ENCODE data around the gene TRPM3.
"Not testable (repeated sequence)": the region's sequence is repeated elsewhere in the genome, so short reads cannot be mapped to it uniquely, and the experiment has no call there.

Gene TRPM3

GRCh38 chr9:70760228-70760627 is 361.2 kb downstream of the TRPM3 start:
- no peak for DNase-seq (ENCODE audit: low read depth in 2 of 2)

GRCh38 chr9:70753311-70753710 is 368.1 kb downstream of the TRPM3 start:
- no peak for DNase-seq (ENCODE audit: low read depth in 2 of 2)

GRCh38 chr9:70749066-70749465 is 372.4 kb downstream of the TRPM3 start:
- no peak for DNase-seq (ENCODE audit: low read depth in 2 of 2)

DNA sequence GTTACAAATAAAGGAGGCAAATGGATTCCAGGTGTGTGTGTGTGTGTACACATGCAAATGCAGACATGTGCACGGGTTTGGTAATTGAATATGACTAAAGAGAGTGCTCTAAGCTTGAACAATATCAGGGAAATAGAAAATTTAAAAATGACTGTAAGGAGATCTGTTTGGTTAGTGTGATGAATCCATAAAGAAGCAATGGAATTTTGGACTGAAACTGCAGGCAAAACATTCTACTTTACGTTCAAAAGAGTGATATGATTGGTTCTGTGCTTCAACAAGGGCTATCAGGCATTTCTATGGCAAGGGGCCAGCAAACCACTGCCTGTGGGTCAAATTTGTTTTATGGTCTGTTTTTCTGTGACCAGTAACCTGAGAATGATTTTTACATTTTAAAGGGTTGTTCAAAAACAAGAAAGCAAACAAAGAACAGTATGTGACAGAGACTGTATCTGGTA is 374.1 kb downstream of the TRPM3 start:
- peak in 1 of 2 experiments; percentile 19 for DNase-seq (ENCODE audit: low read depth in 2 of 2)

DNA sequence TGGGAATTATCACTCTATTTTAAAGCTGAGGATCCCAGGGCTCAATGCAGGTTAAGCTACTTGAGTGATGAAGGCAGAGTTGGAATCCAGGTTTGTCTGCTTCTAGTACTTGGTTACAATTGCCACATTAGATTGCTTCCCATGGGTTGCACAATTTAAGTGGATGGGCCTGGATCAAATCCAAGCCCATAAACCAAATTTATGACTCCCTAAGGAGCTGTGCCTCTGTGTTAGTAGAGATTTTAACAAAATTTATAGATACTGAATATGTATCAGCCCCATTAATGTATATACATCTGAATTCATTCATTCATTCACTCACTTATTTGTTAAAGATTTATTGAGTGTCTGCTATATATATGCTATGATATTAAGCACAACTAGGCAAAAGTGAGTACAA is 374.7 kb downstream of the TRPM3 start:
- DNase-seq (ENCODE audit: low read depth in 2 of 2): peak; percentile 43 to 44

GRCh38 chr9:70746316-70746715 is 375.1 kb downstream of the TRPM3 start:
- no peak for DNase-seq (ENCODE audit: low read depth in 2 of 2)

DNA sequence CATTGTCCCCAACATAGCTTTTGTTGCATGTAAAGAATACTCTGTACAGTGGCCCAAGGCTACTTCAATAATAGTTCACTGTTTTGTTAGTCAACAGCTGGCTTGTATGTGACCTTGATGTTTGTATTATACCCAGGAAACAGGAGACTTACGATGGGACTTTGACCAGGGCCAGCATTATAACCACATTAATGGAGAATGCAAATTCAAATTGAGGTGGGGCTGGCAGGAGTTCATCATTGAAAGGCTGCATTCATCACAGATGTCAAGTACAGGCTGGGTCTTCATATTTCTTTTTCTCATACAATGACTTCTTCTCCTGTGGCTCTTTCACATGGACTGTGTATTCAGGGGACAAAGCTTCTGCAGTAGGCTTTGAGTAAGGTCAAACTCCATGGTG is 396.6 kb downstream of the TRPM3 start:
- not testable (repeated sequence) for DNase-seq (ENCODE audit: low read depth in 2 of 2)

GRCh38 chr9:70724025-70724424 is 397.4 kb downstream of the TRPM3 start:
- not testable (repeated sequence) for DNase-seq (ENCODE audit: low read depth in 2 of 2)

DNA sequence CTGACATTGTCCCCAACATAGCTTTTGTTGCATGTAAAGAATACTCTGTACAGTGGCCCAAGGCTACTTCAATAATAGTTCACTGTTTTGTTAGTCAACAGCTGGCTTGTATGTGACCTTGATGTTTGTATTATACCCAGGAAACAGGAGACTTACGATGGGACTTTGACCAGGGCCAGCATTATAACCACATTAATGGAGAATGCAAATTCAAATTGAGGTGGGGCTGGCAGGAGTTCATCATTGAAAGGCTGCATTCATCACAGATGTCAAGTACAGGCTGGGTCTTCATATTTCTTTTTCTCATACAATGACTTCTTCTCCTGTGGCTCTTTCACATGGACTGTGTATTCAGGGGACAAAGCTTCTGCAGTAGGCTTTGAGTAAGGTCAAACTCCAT is 414.6 kb downstream of the TRPM3 start:
- DNase-seq (ENCODE audit: low read depth in 2 of 2): not testable (repeated sequence)

DNA sequence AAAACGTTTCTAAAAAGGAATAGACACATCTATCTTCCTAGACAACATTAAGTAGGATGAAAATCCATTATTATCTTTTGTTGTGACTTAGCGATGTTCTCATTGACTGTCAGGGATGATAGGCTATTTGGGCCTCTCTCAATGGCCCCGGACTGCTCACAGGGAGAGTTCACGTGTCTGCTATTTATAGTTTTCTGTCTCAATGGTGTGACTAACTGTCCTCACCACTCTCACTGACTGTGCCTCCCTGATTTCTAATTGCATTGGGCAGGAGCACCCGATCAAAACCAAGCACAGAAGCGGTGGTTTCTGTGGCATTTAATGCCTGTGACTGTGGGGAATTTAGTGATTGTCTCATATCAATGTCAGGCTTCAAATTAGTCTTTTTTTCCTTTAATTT is 420.3 kb downstream of the TRPM3 start:
- no peak for DNase-seq (ENCODE audit: low read depth in 2 of 2)

DNA sequence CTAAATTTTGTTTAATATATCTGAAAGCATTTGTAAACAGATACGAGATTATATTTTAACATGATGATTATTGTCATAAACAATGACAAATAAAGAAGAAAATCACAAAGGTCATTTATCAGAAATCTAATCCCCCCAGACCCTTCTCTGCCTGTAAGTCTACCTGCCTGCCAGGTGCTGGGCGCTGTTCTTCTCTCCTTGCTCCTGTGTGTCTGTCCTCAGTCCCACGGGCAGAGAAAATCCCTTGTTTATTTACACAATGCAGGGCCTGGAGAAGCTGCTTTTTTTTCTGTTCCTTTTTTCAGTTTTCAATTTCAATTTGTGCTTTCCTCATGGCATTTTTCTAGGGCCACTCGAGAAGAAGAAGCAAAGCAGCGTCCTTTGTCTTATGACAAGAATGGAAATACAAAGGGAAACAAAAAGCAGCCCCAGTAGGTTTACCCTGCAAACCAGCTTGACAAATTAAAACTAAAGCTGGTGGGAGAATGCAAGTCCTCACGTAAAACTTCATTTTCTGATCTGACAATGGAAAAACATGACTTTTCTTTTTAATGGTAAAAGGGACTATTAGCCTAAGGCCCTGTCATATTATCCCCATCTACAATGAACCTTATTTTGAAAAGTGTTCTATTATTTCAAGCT is 424.6 kb downstream of the TRPM3 start:
- no peak for DNase-seq (ENCODE audit: low read depth in 2 of 2)

DNA sequence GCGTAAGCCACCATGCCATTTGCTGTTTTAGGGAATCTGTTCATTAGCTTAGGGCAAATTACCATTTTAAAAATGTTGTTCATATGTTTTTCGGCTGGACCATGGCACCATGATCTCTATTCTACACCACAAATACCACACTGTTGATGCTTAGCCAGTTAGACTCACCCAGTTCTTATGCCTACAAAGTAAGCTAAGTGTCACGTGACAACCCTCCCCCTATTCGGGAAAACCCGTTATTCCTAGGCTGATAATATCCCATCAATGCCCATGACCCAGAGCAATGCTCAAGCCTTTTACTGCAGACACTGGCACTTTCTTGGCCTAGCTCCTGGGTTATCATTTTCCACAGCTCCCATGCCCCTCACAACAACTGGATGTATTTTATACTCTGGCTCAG is 426.7 kb downstream of the TRPM3 start:
- no peak for DNase-seq (ENCODE audit: low read depth in 2 of 2)

GRCh38 chr9:70693186-70693585 is 428.2 kb downstream of the TRPM3 start:
- no peak for DNase-seq (ENCODE audit: low read depth in 2 of 2)

- no peak for DNase-seq (ENCODE audit: low read depth in 2 of 2)
These were observed 429.0 kb downstream of the TRPM3 start for GRCh38 chr9:70692431-70692830.

DNA sequence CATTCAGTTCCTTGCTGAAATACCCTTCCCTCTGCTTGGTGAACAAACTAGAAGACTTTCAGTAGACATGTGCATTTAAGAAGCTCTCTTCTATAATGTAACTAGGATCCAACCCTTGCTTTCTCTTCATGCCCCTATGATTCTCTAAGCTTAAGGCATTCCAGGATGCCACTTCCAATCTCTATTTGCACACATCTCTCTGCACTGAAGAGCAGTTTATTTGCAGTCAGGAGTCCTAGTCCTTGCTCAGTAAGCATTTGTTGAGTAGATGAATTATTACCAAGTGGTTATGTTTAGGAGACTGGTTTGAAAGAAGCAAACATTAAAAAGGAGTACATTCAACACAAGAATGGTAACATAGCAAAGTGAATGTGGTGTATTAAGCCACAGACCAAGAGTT is 432.7 kb downstream of the TRPM3 start:
- no peak for DNase-seq (ENCODE audit: low read depth in 2 of 2)

- DNase-seq (ENCODE audit: low read depth in 2 of 2): no peak
These were observed 437.6 kb downstream of the TRPM3 start for GRCh38 chr9:70683841-70684240.

GRCh38 chr9:70682298-70682697 is 439.1 kb downstream of the TRPM3 start:
- no peak for DNase-seq (ENCODE audit: low read depth in 2 of 2)

DNA sequence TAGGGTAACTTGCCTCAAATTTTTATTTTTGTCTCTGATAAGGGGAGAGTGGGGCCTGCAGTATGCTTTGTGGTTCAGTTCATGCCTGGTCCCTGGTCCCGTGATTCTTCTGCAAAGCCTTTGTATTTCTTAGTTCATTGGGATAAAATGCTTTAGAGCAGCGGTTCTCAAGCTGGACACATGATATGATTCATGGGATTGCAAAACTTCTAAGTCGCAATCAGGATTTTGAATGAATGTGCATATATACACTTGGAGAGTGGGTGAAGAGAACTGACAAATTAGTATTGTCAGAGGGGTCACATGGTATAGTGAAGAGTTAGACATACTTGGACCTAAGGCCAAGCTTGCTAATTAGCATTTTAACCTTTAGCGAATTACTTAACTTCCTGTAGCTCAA is 441.6 kb downstream of the TRPM3 start:
- no peak for DNase-seq (ENCODE audit: low read depth in 2 of 2)

DNA sequence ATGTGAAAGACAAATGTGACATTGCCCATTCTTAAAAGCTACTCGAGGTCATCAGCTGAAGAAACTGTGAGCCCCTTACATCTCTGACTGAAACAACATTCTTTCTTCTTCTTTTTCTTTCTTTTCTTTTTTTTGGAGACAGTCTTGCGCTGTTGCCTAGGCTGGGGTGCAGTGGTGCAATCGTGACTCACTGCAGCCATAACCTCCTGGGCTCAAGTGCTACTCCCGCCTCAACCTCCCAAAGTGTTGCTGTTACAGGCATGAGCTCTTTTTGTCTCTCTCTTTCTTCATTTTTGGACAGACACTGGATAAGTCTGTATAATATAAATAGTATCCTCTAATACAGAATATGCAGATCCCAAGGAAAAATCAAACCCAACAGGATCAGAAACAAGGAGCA is 443.3 kb downstream of the TRPM3 start:
- no peak for DNase-seq (ENCODE audit: low read depth in 2 of 2)

DNA sequence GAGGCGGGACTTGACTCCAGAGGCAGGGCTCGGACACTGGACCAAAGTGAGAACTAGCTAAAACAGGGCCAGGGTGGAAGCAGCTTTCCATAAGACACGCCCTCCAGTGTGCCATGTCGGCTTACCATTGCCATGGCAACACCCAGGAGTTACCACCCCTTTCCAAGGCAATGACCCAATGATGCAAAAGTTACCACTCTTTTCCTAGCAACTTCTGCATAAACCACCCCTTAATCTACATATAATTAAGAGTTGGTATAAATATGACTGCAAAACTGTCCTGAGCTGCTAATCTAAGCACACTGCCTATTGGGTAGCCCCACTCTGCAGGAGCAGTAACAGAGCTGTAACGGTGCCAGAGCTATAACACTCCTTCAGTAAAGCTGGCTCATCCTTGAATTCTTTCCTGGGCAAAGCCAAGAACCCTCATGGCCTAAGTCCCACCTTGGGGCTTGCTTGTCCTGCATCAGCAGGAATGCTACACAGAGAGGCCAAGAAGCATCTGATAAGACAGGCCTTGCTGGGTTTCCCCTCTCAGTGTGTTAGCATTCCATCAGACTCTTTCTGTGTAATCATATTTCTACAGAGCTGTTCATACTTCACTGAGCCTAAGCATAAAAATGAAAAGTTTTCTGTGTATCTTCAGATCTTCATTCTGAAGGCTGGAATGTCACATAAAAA is 444.2 kb downstream of the TRPM3 start:
- DNase-seq (ENCODE audit: low read depth in 2 of 2): no peak

DNA sequence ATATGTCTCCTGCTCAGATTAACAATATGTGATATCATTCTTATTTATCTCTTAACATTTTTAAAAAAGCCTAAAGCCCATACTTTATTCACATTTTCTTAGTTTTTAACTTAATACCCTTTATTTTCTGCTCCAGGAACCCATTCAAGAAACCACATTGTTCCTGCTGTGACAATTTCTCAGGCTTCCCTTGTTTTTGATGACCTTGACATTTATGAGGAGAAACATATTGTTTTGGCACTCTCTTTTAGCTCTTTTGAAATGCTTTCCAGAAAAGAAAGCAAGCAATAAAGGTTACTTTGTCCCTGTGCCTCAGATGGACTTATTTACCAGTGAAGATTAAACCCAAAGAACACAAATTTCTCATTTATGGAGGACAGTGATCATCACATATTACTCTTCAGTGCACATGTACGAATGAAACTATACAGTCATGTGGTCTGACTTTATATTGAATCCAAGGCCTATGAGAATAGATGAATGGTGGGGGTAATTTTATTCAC is 445.5 kb downstream of the TRPM3 start:
- no peak for DNase-seq (ENCODE audit: low read depth in 2 of 2)

DNA sequence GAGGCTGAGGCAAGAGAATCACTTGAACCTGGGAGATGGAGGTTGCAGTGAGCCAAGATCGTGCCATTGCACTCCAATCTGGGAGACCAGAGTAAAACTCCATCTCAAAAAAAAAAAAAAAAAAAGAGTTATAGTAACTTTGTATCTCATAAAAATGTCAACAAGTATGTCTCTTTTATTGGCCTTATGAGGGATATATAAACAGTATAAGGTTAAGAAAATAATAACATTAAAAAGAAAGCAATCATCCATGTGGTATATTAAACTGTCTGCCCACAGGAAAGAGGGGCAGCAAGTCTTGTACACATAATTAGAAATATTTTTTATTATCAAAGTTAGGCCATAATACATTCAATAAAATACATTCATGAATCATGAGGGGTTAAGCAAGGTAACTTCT is 447.6 kb downstream of the TRPM3 start:
- DNase-seq (ENCODE audit: low read depth in 2 of 2): no peak

- DNase-seq (ENCODE audit: low read depth in 2 of 2): no peak
These were observed 449.2 kb downstream of the TRPM3 start for GRCh38 chr9:70672161-70672649.
